Caco-2 (cell line): Measurements from ENCODE around the gene PHF5A. TPM values are rescaled to one million over a fixed set of nuclear protein-coding genes. Genes with fewer than 3 reads are reported as not detected.
A peak's percentile ranks its signal among the peaks of the same experiment; 100 is the strongest.

Source experiments
- BruUV-seq: library from RNA; stranded (reverse); fragments of 400-500 nt; replicated peaks from 2 replicates; lab custom pipeline; 2021; lab: Mats Ljungman, UMichigan
- CTCF ChIA-PET: fragments of 300-600 bp; sonication (Branson Sonifier 250); formaldehyde crosslinking; loops from one replicate; lab custom pipeline; 2022; ENCODE audit warnings: antibody characterized with exemption; lab: Charles Lee
- POLR2A ChIA-PET: fragments of 300-600 bp; sonication (Branson Sonifier 250); formaldehyde crosslinking; loops from one replicate; lab custom pipeline; 2022; ENCODE audit warnings: antibody characterized with exemption; lab: Charles Lee
- DNase-seq, 2 experiments: peaks; one replicate each; pipeline versions ENCODE4 v3.0.0 to v3.0.0-alpha.2; 2020 to 2022
- H3K27me3 ChIP-seq: replicated peaks from 2 replicates; pipeline ENCODE4 v1.6.0; 2011; ENCODE audit warnings: low read length; ENCODE audit not compliant: control insufficient read depth, insufficient read depth
- H3K36me3 ChIP-seq: 2 replicates; pipeline ENCODE4 v1.5.1; 2011; ENCODE audit warnings: low read length; ENCODE audit not compliant: control insufficient read depth, insufficient read depth
- H3K4me1 ChIP-seq: fragments of 250-450 bp; sonication (Bioruptor Pico); 2 replicates; pipeline ENCODE4 v1.5.1; 2020; ENCODE audit warnings: mild to moderate bottlenecking
- H3K4me3 ChIP-seq: 2 replicates; pipeline ENCODE4 v1.5.1; 2011; ENCODE audit warnings: low read depth, mild to moderate bottlenecking, control low read depth, low read length
- H3K9me3 ChIP-seq: fragments of 250-450 bp; sonication (Bioruptor Pico); 2 replicates; pipeline ENCODE4 v1.5.1; 2020; ENCODE audit warnings: mild to moderate bottlenecking, moderate library complexity
- H3K27ac Mint-ChIP-seq: one replicate; pipeline ENCODE4 v1.8.0; 2022; ENCODE audit warnings: mixed read lengths; ENCODE audit not compliant: unreplicated experiment
- H3K27me3 Mint-ChIP-seq: one replicate; pipeline ENCODE4 v1.8.0; 2022; ENCODE audit warnings: mixed read lengths; ENCODE audit not compliant: insufficient read depth, unreplicated experiment
- H3K36me3 Mint-ChIP-seq: one replicate; pipeline ENCODE4 v1.8.0; 2022; ENCODE audit warnings: mild to moderate bottlenecking, mixed read lengths; ENCODE audit not compliant: insufficient read depth, unreplicated experiment
- H3K4me1 Mint-ChIP-seq: one replicate; pipeline ENCODE4 v1.8.0; 2022; ENCODE audit warnings: low read depth, mixed read lengths; ENCODE audit not compliant: unreplicated experiment
- H3K4me3 Mint-ChIP-seq: one replicate; pipeline ENCODE4 v1.8.0; 2022; ENCODE audit warnings: mild to moderate bottlenecking, moderate library complexity, mixed read lengths; ENCODE audit not compliant: unreplicated experiment
- H3K9me3 Mint-ChIP-seq: one replicate; pipeline ENCODE4 v1.8.0; 2022; ENCODE audit warnings: mixed read lengths; ENCODE audit not compliant: unreplicated experiment
- CTCF ChIP-seq, 2 experiments: fragments of 200-600 bp in 1 of 2; IDR thresholded peaks; 1 replicate in 1 of 2; 2 replicates in 1 of 2; pipeline versions ENCODE4 v1.5.1 to v1.8.0; 2011 to 2022; ENCODE audit warnings: antibody characterized with exemption in 1 of 2, control low read depth in 1 of 2, inconsistent platforms in 1 of 2, low read depth in 1 of 2, low read length in 1 of 2, mild to moderate bottlenecking in 1 of 2, moderate library complexity in 1 of 2; ENCODE audit not compliant: insufficient read depth in 1 of 2, severe bottlenecking in 1 of 2, unreplicated experiment in 1 of 2
- intact Hi-C: fragments of 100-400 bp; cut with micrococcal nuclease; formaldehyde crosslinking; loops from one replicate; pipeline ENCODE4 v1.10.0; 2022; ENCODE audit not compliant: unreplicated experiment
- total RNA-seq: library from RNA; stranded (reverse); gene quantifications from 2 replicates; pipeline ENCODE4 v1.2.3, GENCODE V29; 2022

PHF5A gene
- total RNA-seq, 1 experiment from 2014 or later, result 78.6 TPM

DNA sequence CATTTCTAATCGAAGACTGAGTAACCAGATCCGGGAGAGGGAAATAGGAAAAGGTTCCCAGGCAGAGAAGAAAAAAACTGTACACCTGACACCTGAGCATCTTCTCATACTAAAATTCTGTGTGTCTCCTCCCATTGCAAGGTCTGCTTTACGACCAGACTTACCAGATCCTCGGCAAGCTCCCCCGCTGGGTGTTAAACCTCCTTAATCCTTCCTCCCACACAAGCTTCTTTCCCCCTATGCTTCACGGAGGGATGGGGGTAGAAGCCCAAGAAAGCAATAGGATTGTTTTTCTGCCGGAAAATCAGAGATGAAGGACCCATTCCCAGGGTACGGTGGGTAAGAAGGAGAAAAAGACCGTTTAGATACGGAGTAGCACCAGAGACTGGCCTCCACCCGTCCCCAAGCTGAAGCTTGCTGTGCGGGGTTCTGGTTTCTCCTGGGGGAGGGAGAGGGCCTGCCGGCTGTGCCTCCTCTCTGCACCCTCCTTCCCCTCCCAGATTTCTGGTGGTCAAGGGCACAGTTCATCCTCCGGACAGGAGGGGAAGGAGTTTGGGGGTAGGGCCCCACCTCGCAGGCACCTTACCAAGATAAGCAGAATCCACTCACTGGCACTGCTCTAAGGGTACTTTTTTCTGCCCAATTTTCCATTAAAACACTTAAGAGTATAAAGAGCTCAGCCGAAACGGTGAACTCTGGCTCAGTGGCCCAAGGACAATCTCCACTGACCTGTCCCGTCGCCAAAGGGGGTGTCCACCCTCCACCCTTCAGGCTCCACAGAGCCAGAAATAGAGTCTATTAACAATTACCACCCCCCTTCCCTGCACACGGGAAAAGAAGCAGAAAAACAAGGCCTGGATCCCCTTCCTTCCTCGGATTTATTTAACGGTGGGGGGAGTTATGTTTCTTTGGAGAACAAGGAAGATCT, 23.1 kb downstream of the PHF5A start:
- H3K9me3 Mint-ChIP-seq, result no peaks in the 10 kb centered on the region
- TF ChIP-seq CTCF (IDR thresholded peaks at IDR 0.05; ENCODE audit: insufficient read depth in 1 of 2, low read depth in 1 of 2, low read length in 1 of 2, severe bottlenecking in 1 of 2, unreplicated experiment in 1 of 2), result no peak
- DNase-seq, result no peak
- peak overlapping the region; percentile 99 for H3K4me3 Mint-ChIP-seq
- H3K9me3 ChIP-seq, result no peaks in the 10 kb centered on the region
- H3K27me3 Mint-ChIP-seq, result no peaks in the 10 kb centered on the region
- no peaks in the 10 kb centered on the region for H3K27me3 ChIP-seq
- H3K27ac Mint-ChIP-seq, result peak overlapping the region; percentile 98
- POLR2A ChIA-PET, result interaction anchor here (0.5 to 6.2 kb wide), 3 partner anchors 23 to 64 kb away, joined by 3 to 122 read pairs (median 3); partner anchors contain the start of genes ACO2, PHF5A and TEF
- peaks cover 9% of the 10 kb centered on the region for H3K4me1 Mint-ChIP-seq
- H3K4me1 ChIP-seq, result no peaks in the 10 kb centered on the region; the same call in 1 of the 2 replicates
- TSS peak; percentile 37 for BruUV-seq
- intact Hi-C loops, result loop anchor here (1.0 kb wide), 1 partner anchor 159 kb away; the partner anchor contains the start of gene RANGAP1
- H3K36me3 Mint-ChIP-seq, result peaks cover 80% of the 10 kb centered on the region
- CTCF ChIA-PET, result interaction anchor here (0.6 to 1.5 kb wide), 6 partner anchors 9 to 442 kb away, joined by 3 to 8 read pairs (median 4); partner anchors contain the start of genes ACO2 and PHF5A
- peak overlapping the region; percentile 93 for H3K4me3 ChIP-seq
- no peaks in the 10 kb centered on the region for H3K36me3 ChIP-seq

DNA sequence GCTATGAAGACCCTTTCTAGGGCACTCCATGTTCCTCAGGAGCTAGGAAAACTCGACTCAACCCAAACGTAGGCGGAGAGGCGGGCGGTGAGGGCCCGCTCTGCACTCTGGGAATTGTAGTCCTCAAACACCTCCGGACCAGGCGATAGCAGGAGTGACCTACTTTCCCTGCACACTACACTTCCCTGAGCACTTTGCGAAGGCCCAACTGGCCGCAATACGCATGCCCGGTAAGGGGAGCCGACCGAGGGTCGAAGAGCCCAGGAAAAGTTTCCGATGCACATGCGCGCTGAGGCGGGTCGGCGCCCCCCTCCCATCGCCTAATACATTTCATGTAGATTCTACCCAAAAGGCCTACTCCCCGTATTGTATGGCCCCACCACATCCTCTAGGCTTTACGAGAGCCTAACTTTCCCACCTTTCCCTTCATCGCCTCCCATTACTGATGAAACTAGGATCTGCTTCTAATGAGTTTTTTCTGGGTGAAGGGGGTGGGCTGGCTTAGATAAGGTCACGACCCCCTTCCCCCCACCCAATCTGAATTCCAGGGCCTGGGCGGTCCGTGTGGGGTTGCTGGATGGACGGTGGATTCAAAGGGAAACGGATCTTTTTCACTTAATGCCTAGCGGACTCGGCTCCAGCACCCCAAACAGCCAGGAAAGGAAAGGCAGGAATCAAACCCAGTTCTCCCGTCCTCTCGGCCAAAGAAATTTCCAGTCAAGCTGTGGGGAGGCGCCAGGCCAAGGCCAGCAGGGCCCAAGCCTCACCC, 23.9 kb downstream of the PHF5A start:
- peak; percentile 94 for DNase-seq
- Histone ChIP-seq H3K27me3 (no peaks in the 10 kb centered on the region), H3K4me3 (peak overlapping the region; percentile 93), H3K9me3 (no peaks in the 10 kb centered on the region), H3K4me1 (no peaks in the 10 kb centered on the region; the same call in 1 of the 2 replicates), H3K36me3 (no peaks in the 10 kb centered on the region)
- no peaks in the 10 kb centered on the region for H3K9me3 Mint-ChIP-seq
- BruUV-seq, result no TSS peak
- H3K4me3 Mint-ChIP-seq, result peak overlapping the region; percentile 99
- H3K36me3 Mint-ChIP-seq, result peaks cover 87% of the 10 kb centered on the region
- peaks cover 9% of the 10 kb centered on the region for H3K4me1 Mint-ChIP-seq
- CTCF ChIA-PET, result no interaction called here
- intact Hi-C loops, result loop anchor here (1.0 kb wide), 1 partner anchor 24 kb away; the partner anchor contains the start of gene PHF5A
- H3K27ac Mint-ChIP-seq, result peak overlapping the region; percentile 98
- no peaks in the 10 kb centered on the region for H3K27me3 Mint-ChIP-seq
- TF ChIP-seq CTCF (IDR thresholded peaks at IDR 0.05; ENCODE audit: insufficient read depth in 1 of 2, low read depth in 1 of 2, low read length in 1 of 2, severe bottlenecking in 1 of 2, unreplicated experiment in 1 of 2), result no peak
- POLR2A ChIA-PET, result interaction anchor here (0.5 to 6.2 kb wide), 3 partner anchors 24 to 81 kb away, joined by 3 to 122 read pairs (median 4); partner anchors contain the start of genes ACO2, PHF5A and TEF
